Measurements from ENCODE around the gene IL36G.

IL36G gene

DNA sequence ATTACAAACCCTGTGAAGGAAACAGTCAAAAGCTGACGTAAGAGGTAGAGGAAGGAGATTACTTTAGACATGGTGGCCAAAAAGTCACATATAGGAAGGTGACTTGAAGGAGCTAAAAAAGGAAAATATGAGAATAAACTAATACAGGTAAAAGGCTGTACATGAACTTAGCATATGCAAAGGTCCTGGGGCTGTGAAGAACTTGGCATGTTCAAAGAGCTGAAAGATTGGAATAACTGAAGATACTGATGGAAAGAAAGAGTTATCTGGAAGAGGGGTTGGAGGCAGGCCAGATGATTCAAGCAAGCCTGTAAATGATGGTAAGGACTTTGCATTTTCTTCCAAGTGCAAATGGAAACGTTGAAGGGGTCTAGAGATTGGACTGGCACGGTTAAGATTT is 40.7 kb downstream of the IL36G start:
- DNase-seq (ENCODE audit: low read depth in 2 of 2) = no peak

DNA sequence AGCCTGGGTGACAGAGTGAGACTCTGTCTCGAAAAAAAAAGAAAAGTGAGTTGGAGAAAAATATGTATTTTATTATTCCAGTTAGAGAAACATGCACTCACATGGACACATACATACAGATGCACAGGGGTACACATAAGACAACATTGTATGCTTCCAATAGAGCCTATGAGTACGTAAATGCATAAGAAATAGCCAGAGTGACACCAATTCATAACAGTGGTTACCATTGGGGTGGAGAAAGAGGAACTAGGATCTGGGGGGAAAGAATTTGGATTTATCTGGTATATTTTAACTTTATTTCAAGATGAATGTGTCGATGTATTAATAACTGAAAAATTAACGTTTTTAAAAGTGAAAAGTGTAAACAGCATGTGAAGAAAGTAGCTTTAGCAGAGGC is 43.5 kb downstream of the IL36G start:
- no peak for DNase-seq (ENCODE audit: low read depth in 2 of 2)

DNA sequence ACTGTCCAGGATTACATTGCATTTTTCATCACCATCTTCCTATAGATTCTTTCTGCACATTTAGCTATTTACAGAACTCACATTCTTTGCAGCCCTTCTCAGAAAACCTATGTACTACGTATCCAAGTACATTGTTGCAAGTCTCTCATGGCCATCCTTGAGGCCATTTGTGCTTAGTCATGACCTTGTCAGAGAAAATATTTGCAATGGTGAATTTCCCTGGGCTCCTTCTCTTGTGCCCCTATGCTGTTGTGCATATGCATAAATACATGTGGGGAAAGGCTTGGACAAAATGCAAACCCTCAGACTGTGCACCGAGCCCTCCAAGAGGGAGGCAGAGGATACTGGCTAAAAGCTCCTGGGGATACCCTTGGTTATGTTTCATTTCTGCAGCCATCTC is 47.0 kb downstream of the IL36G start:
- no peak for DNase-seq (ENCODE audit: low read depth in 2 of 2)

DNA sequence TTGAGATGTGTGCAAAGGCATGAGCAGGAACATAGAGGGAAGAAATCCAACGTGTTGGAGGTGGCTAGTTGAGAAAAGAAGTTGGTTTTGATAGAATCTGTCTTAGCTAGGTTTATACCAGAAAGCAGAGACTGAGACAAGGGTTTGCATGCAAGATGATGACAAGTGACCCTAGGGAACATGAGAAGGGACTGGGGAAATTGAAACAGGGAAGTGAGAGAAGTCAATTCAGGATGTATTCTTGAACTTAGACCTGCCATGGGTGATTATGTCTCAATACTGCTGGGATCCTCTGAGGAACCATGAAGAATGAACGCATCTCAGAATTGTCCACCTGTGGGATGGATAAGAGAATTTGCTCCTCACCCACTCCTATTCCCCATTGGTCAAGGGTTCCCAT is 47.9 kb downstream of the IL36G start:
- no peak for DNase-seq (ENCODE audit: low read depth in 2 of 2)

DNA sequence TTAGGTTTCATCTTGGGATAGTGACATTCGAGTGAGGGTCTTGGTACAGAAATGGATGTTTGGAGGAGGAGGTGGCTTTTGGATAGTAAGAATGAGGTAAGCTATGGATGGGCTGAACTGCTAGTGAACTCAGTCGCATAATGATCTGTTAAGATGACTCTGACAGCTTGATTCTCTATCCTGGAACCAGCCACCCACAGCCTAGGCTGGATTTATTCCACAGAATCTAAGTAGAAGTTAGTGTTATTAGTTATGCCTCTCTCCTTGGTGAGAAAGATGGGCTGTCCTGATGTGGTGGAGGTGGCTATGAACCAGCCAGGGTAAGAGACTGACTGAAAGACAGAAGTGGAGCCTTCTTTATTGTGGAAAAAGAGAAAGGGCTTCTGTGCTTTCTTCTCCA is 49.9 kb downstream of the IL36G start:
- no peak for DNase-seq (ENCODE audit: low read depth in 2 of 2)

DNA sequence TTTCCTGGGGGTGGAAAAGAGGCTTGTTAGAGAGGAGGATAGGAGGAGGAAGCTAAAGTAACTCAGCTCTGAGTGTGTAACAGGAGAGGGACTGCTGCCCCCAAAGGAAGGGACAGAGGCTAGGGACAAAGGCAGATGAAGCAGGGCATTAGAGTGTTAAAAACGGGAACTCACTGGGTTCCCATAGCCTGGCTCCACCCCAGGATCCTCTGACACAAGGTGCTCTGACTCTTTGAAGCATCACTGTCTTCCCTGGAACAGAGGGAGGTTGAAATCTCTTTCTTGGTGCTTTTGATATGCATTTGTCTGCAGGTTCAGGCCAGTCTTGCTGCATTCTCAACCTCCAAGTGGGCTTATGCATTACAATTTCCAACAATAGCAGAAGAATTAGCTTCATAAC is 50.3 kb downstream of the IL36G start:
- DNase-seq (ENCODE audit: low read depth in 2 of 2) = no peak

DNA sequence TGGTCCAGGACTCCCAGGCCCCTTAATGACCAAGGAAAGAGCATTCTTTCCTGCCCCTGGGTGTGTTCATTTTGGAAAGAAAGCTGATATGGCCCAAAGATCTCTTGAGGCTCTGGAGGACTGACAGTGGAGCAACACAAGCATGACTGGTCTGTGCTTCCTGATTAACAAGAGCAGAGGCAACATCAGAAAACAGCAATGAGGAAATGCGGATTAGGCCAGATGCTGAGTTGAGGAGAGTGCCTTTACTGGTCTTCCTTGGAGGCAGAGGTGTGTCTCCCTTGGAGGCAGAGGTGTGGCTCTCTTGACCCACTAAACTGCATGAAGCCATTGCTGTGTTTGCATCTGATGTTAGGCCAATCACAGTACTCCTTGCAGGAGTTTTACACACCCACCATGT is 54.9 kb downstream of the IL36G start:
- no peak for DNase-seq (ENCODE audit: low read depth in 2 of 2)

DNA sequence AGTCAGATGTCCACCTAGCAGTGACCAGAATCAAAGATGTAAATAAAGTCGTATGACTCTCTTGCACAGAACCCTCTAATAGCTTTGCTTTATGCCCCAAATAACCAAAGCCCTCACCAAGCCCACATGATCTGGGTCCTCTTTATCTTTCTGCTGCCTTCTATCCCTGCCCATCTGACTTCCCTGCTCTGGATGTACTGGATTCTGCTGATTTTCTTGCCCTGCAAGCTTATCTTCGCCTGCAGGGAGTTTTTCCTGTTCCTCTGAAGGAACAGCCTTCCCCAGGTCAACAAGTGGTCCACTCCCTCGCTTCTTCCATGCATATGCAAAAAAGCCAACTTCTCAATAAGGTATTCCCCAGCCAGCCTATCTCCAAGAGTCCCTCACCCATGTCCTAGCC is 56.2 kb downstream of the IL36G start:
- DNase-seq (ENCODE audit: low read depth in 2 of 2) = no peak

All from stimulated activated CD8-positive, alpha-beta memory T cell treated with anti-CD3 and anti-CD28 coated beads, Interleukin-7, amount 100 ng/mL, for 1 hour (primary cell).